Effector memory CD4-positive, alpha-beta T cell (primary cell): Measurements from ENCODE around the gene DGKI.

Experiments used
- DNase-seq, 3 donors: peaks; one replicate each; pipeline ENCODE4 v3.0.0-alpha.2; 2020
- H3K27ac ChIP-seq: 2 replicates; pipeline ENCODE4 v1.7.0; 2013; ENCODE audit warnings: mild to moderate bottlenecking, low read length, moderate library complexity; ENCODE audit not compliant: insufficient read depth, poor library complexity, severe bottlenecking
- H3K27me3 ChIP-seq: replicated peaks from 2 replicates; pipeline ENCODE4 v1.7.0; 2013; ENCODE audit warnings: mild to moderate bottlenecking, low read length; ENCODE audit not compliant: insufficient read depth, control insufficient read depth, poor library complexity, severe bottlenecking
- H3K36me3 ChIP-seq: 2 replicates; pipeline ENCODE4 v1.7.0; 2013; ENCODE audit warnings: mild to moderate bottlenecking, low read length, moderate library complexity; ENCODE audit not compliant: control insufficient read depth, insufficient read depth
- H3K4me1 ChIP-seq: 2 replicates; pipeline ENCODE4 v1.7.0; 2013; ENCODE audit warnings: low read length, mild to moderate bottlenecking; ENCODE audit not compliant: control insufficient read depth, insufficient read depth, poor library complexity, severe bottlenecking
- H3K4me3 ChIP-seq: 2 replicates; pipeline ENCODE4 v1.7.0; 2013; ENCODE audit warnings: low read length, low read depth, mild to moderate bottlenecking; ENCODE audit not compliant: insufficient read depth, poor library complexity, severe bottlenecking
- H3K9me3 ChIP-seq: 2 replicates; pipeline ENCODE4 v1.7.0; 2013; ENCODE audit warnings: mild to moderate bottlenecking, low read length, moderate library complexity; ENCODE audit not compliant: control insufficient read depth

DGKI gene

DNA sequence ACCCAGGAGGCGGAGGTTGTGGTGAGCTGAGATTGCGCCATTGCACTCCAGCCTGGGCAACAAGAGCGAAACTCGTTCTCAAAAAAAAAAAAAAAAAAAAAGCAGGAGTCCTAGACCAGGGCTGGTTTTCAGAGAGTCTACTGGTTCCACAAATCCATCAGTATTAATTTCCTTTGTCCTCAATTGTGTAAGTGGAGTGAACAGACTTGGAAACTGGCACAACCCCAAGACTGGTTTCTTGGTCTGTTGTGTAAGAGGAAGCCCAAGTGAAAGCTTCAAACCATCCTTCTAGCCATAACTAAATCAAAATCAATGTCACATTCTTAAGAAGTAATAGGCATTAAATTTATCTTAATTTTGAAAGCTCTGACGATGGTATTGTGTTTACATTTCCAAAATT, 213.6 kb downstream of the DGKI start:
- no peaks in the 10 kb centered on the region for H3K27me3 ChIP-seq
- no peak overlapping the region for H3K4me3 ChIP-seq
- no peaks in the 10 kb centered on the region for H3K36me3 ChIP-seq
- no peak overlapping the region for H3K27ac ChIP-seq
- no peaks in the 10 kb centered on the region for H3K9me3 ChIP-seq
- H3K4me1 ChIP-seq: no peaks in the 10 kb centered on the region
- no peak for DNase-seq

DNA sequence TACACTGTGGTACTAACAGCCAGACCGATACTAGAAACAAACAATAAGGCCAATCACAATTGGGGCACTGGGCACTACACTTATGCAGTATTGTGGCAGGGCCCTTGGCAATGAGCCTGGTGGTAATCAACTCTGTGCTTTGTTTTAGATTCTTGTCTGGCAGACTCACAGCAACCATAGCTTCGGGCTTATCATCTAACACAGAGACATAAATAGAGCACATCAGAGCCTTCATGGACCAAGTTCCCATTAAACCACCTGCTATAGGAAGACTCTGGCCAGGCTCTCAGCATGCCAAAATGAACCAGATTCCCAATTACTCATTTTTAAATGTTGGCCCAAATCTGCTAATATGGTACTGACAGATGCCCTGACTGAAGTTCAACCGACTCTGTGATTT, 218.6 kb downstream of the DGKI start:
- H3K27me3 ChIP-seq: no peaks in the 10 kb centered on the region
- H3K4me1 ChIP-seq: no peaks in the 10 kb centered on the region
- H3K9me3 ChIP-seq: no peaks in the 10 kb centered on the region
- H3K36me3 ChIP-seq: no peaks in the 10 kb centered on the region
- H3K27ac ChIP-seq: no peak overlapping the region
- H3K4me3 ChIP-seq: no peak overlapping the region
- DNase-seq: no peak

DNA sequence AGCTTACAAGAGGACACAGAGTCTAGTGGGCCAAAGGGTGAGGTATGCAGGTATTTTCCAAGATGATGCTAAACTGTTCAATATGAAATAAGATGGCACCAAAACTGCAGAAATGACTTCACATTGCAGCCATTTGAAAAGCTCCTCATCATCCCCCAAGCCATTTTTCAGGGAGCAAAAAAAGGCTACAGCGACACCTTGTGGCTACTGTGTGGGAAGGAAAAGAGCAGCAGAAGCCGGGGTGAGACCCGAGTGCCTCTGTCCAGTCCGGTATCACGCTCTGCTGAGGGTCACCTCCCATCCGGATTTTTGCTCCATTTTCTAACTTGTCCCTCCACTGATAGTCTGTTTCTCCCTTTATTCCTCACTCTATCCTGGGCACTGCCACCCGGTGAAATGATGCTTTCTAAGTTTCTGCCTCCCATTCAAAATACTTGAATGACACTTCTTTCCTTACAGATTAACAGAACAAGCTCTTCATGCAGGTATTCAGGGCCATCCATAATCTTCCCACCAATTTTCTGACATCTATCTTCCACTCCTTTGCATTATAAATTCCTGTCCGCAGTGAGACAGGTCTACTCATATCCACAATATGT, 220.2 kb downstream of the DGKI start:
- no peaks in the 10 kb centered on the region for H3K9me3 ChIP-seq
- H3K36me3 ChIP-seq: no peaks in the 10 kb centered on the region
- DNase-seq: peak in 1 of 3 donors; percentile 0
- no peaks in the 10 kb centered on the region for H3K4me1 ChIP-seq
- H3K4me3 ChIP-seq: no peak overlapping the region
- no peaks in the 10 kb centered on the region for H3K27me3 ChIP-seq
- no peak overlapping the region for H3K27ac ChIP-seq

DNA sequence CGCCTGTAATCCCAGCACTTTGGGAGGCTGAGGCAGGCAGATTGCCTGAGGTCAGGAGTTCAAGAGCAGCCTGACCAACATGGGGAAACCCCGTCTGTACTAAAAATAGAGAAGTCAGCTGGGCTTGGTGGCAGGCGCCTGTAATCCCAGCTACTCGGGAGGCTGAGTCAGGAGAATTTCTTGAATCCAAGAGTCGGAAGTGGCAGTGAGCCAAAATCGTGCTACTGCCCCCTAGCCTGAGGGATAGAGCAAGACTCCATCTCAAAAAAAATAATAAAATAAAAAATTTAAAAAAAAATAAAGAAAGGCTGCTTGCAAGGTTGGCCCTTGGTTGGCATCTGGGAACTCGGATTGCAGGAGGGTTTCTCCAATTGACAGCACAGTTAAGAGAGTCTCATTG, 221.6 kb downstream of the DGKI start:
- Histone ChIP-seq H3K27ac (no peak overlapping the region), H3K36me3 (no peaks in the 10 kb centered on the region), H3K9me3 (no peaks in the 10 kb centered on the region), H3K27me3 (no peaks in the 10 kb centered on the region), H3K4me3 (no peak overlapping the region), H3K4me1 (no peaks in the 10 kb centered on the region)
- no peak for DNase-seq

DNA sequence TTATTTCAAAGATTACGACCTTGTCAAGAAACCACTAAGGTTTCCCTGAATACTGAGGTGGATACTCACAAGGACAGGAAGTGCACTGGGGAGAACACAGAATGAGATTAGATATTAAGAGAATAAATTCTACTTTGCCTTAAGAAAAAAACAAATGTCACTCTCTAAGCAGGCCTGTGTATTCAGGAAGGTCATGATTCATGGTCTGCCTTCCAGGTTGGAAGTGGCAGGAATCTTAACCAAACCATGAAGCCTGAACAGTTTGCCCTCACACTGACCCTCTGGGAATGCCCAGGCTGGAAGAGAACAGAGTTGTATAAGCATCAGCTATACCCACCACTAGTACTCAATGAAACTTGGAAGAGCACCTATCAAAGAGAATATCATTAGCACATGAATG, 227.6 kb downstream of the DGKI start:
- no peak for DNase-seq
- Histone ChIP-seq H3K4me3 (no peak overlapping the region), H3K36me3 (no peaks in the 10 kb centered on the region), H3K9me3 (no peaks in the 10 kb centered on the region), H3K27ac (no peak overlapping the region), H3K4me1 (no peaks in the 10 kb centered on the region), H3K27me3 (no peaks in the 10 kb centered on the region)

DNA sequence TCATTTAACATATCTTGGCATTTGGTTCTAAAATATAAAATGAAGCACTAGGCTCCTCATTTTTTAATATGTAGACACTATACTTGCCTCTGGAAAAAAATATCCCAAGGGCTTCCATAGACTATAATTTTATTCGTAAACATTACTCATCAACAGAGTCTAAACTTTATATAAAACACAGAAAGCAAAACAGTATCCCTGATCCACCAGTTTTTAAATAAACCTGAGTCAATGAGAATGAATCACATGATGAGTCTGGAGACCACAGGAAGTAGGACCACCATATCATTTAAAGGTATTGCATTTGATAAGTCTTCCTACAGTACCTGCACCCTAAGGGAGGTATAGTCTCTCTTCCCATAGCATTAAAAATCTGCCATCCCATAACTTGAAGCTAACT, 228.0 kb downstream of the DGKI start:
- H3K4me1 ChIP-seq: no peaks in the 10 kb centered on the region
- H3K27ac ChIP-seq: no peak overlapping the region
- H3K36me3 ChIP-seq: no peaks in the 10 kb centered on the region
- no peaks in the 10 kb centered on the region for H3K9me3 ChIP-seq
- H3K27me3 ChIP-seq: no peaks in the 10 kb centered on the region
- no peak for DNase-seq
- no peak overlapping the region for H3K4me3 ChIP-seq

DNA sequence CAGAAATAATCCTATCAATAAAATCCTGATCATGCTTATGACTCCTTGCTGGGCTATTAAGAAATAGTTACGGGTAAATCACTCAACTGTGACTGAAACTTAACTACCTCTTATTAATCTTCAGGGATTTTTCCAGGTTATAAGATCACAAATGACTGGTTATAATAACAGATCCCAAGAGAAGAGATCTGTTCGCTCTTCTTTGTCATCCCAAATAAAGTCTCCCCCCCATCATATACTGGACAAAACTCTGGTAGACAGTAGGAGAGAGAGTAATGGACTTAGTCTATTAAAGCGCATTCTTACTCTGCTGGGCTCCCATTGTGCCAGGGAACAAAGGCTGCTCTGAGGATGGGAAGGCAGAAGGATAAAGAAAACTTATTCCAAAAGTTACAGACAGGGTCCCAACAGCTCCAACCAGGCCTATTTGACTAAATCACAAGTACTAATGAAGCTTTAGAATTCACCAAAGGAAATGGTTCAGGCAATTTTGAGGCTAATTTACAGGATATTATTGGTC, 233.7 kb downstream of the DGKI start:
- no peaks in the 10 kb centered on the region for H3K27me3 ChIP-seq
- H3K4me1 ChIP-seq: no peaks in the 10 kb centered on the region
- no peak for DNase-seq
- no peak overlapping the region for H3K4me3 ChIP-seq
- H3K27ac ChIP-seq: no peak overlapping the region
- H3K36me3 ChIP-seq: no peaks in the 10 kb centered on the region
- H3K9me3 ChIP-seq: no peaks in the 10 kb centered on the region

DNA sequence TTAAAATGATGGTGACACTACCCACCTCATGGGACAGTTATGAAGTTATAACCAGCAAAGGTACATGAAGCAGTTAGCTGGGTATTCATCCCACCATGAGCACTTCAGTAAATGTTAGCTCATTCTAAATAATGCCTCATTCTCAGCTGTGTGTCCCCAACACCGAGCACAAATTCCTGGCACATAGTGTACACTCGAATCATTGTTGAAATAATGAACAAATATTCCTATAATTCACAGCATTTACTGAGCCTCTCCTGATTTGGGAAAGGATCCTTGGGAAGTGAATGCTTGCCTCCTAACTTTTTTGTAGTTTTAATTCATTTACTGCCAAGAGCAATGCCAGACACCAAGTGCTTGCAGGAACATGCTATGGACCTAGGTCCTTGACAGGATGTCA, 235.2 kb downstream of the DGKI start:
- Histone ChIP-seq H3K27ac (no peak overlapping the region), H3K4me3 (no peak overlapping the region), H3K9me3 (no peaks in the 10 kb centered on the region), H3K27me3 (no peaks in the 10 kb centered on the region), H3K36me3 (no peaks in the 10 kb centered on the region), H3K4me1 (no peaks in the 10 kb centered on the region)
- DNase-seq: no peak

DNA sequence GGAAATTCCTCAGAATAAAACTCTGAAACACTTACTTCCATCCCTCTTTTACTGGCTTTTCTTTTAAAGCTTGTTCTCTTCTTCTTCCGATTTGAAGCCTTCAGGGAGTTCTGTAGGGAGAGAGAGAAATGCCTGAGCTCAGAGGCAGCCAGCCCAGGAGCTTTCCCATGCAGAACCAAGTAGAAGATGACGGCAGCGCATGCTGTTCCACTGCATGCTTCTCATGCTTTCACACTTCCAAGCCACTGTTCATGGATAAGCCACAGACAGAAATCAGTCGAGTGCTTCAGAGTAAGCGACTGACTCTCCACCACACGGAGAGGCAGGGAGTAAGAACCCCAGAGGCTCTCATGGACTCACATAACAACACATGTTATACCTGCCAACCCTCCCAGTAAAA, 237.3 kb downstream of the DGKI start:
- Histone ChIP-seq H3K27me3 (no peaks in the 10 kb centered on the region), H3K27ac (no peak overlapping the region), H3K4me1 (no peaks in the 10 kb centered on the region), H3K36me3 (no peaks in the 10 kb centered on the region), H3K4me3 (no peak overlapping the region), H3K9me3 (no peaks in the 10 kb centered on the region)
- DNase-seq: no peak

DNA sequence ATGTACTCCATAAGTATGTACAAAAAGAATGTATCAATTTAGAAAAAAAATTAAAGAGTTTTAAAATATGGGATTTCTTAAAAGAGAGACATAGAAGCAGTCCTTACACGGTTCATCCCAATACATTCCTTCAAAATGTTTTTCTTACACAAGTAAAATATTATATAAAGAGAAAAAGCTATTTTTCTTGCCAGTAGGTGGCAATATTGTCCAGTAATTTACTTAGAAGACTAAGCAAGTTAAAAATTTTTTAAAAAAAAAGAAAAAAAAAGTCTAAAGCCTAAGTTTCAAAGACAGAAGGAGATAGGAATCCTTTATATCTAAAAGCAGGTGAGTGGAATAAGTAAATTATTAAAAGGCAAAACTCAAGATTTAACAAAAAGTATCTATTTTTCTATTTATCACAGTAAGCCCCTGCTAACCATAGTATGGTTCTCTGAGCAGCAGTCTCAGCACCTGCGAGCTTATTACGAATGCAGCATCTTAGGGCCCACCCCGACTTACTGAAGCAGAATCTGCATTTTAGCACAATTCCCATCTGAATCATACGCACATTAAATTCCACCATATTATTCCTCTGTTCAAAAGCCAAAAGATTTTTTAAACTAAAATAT, 240.6 kb downstream of the DGKI start:
- no peak for DNase-seq
- no peaks in the 10 kb centered on the region for H3K4me1 ChIP-seq
- no peak overlapping the region for H3K27ac ChIP-seq
- H3K36me3 ChIP-seq: no peaks in the 10 kb centered on the region
- peaks cover 5% of the 10 kb centered on the region for H3K27me3 ChIP-seq
- H3K9me3 ChIP-seq: no peaks in the 10 kb centered on the region
- H3K4me3 ChIP-seq: no peak overlapping the region
